T follicular helper cell (primary cell): ENCODE measurements around the gene TLCD2.
"Not testable (repeated sequence)": the region's sequence is repeated elsewhere in the genome, so short reads cannot be mapped to it uniquely, and the experiment has no call there.

Experiments used
- DNase-seq: peaks from one replicate; pipeline ENCODE4 v3.0.0-alpha.2; 2020; ENCODE audit warnings: low read depth

Gene TLCD2

DNA sequence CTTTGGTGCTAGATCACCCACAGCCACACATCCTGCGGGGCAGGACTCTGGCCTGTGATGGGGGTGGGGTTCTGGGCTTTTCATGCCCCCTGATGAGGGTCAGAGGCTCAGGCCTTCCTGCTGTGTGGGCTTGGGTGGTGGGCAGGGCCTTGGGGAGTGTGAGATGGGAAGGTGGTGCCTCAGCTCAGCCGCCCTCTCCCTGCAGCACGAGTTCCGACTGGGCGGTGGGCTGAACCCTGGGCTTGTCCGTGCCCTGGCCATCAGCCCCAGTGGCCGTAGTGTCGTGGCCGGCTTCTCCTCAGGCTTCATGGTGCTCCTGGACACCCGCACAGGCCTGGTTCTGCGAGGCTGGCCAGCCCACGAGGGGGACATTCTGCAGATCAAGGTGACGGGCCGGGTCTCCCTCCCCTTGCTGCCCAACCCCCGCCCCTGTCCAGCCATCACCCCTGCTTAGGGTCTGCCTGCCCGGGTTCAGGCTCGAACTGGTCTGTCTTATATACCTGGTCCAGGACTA is 25.7 kb upstream of the TLCD2 start:
- no peak for DNase-seq

DNA sequence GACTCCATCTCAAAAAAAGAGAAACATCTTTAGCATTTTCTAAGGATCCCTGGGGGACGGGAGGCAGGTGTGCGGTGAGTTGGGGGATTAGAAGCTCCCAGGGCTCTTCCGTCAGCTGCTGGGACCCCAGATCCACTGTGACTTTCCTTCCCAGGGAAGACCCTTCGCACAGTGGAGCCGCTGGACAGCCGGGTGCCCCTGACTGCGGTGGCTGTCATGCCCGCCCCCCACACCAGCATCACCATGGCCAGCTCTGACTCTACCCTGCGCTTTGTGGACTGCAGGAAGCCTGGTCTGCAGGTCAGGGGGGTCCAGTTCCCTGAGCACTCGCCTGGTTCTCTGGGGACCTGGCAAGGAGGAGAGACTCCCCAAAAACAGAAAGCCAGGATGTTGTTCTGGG is 25.2 kb upstream of the TLCD2 start:
- no peak for DNase-seq

DNA sequence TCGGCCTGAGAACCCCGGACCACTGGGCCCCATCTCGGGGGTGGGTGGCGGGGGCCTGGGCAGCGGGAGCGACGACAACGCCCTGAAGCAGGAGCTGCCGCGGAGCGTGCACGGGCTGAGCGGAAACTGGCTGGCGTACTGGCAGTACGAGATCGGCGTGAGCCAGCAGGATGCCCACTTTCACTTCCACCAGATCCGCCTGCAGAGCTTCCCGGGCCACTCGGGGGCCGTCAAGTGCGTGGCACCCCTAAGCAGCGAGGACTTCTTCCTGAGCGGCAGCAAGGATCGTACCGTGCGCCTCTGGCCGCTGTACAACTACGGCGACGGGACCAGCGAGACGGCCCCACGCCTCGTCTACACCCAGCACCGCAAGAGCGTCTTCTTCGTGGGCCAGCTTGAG is 23.6 kb upstream of the TLCD2 start:
- no peak for DNase-seq

DNA sequence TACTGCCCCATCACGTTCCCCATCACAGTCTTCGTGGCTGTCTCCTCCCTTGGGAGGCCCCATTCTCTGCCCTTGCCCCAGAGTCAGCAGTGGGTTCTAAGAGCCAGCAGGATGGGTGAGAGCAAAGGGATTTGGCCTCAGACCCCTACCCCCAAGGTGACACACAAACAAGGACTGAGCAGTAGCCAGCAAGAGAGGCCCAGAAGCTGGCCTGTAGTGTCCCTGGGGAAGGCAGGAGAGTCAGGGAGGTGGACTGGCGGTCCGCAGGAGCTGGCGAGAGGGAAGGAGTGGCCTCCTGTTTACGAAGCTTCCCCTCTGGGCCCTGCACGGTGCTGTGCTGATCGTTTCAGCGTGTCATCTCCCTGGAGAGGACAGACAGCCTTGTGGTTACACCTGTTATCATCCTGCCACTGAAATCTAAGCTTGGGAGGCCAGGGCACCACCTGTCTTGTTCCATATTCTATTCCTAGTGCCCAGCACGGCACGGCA is 22.7 kb upstream of the TLCD2 start:
- no peak for DNase-seq

DNA sequence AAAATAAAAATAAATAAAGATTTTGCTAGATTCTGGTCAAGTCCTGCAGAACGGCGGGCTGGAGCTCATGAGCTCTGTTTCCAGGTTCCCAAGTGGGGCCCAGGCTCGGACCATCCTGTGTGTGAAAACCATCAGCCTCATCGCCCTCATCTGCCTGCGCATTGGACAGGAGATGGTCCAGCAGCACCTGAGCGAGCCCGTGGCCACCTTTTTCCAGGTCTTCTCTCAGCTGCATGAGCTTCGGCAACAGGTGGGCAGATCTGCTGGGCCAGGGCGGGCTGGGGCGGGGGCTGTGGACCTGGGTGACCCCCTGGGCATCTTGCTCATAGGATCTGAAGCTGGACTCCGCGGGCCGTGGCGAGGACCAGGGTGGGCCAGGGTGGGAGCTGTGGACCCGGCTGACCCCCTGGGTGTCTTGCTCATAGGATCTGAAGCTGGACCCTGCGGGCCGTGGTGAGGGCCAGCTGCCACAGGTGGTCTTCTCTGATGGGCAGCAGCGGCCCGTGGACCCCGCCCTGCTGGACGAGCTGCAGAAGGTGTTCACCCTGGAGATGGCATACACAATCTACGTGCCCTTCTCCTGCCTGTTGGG is 22.2 kb upstream of the TLCD2 start:
- DNase-seq, result no peak

DNA sequence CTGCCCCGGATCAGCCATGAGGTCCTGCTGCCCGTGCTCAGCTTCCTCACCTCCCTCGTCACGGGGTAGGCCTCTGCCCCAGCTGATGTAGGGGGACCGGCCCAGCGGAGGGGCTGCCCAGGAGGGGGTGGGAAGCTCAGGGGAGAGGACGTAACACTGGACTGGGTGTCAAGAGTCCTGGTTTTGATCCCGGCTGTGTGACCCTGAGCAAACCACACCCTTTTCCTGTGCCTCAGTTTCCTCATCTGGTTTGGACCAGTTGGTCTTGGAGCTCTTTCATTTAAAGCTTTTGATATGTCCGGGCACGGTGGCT is 21.0 kb upstream of the TLCD2 start:
- no peak for DNase-seq

DNA sequence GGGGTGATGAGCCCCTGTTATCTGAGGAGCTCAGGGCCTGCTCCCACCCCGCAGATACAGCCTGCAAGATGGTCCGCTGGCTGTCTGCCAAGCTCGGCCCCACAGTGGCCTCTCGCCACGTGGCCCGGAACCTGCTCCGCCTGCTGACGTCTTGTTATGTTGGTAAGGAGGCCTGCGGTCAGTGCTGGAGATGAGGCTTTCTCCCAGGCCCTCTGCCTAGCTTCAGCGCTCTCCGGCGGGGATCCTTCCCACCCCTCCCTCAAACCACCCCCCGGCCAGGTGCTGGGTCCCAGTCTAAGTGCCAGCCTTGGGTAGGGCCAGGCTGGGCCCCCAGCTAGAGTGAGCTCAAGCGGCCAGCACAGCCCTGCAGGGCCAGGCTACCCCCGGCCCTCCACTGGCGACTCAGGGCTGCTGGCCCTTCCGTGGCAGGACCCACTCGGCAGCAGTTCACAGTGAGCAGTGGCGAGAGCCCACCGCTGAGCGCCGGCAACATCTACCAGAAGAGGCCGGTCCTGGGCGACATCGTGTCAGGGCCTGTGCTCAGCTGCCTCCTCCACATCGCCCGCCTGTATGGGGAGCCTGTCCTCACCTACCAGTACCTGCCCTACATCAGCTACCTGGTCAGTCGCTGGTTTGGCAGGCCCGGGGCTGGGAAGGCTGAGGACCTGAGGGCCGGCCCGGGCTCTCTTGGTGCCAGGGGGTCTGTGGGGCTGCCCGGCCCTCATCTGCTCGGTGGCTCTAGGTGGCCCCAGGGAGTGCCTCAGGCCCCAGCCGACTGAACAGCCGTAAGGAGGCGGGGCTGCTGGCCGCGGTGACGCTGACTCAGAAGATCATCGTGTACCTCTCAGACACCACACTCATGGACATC is 20.4 kb upstream of the TLCD2 start:
- no peak for DNase-seq

DNA sequence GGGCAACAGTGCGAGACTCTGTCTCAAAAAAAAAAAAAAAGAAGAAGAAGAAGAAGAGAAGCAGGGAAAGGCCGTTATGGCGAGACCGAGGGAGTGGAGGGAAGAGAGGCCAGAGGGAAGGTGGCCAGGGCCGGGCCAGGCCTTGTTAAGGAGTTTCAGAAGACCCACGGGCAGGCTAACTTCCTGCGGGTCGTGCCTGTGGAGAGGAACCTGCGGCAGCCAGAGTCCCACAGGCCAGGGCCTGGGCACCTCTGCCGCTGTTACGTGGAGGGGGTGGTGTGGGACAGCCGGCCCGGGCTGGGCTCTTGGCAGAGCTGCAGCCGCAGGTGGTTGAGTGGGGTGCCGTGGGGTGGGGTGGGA is 19.8 kb upstream of the TLCD2 start:
- DNase-seq, result no peak

DNA sequence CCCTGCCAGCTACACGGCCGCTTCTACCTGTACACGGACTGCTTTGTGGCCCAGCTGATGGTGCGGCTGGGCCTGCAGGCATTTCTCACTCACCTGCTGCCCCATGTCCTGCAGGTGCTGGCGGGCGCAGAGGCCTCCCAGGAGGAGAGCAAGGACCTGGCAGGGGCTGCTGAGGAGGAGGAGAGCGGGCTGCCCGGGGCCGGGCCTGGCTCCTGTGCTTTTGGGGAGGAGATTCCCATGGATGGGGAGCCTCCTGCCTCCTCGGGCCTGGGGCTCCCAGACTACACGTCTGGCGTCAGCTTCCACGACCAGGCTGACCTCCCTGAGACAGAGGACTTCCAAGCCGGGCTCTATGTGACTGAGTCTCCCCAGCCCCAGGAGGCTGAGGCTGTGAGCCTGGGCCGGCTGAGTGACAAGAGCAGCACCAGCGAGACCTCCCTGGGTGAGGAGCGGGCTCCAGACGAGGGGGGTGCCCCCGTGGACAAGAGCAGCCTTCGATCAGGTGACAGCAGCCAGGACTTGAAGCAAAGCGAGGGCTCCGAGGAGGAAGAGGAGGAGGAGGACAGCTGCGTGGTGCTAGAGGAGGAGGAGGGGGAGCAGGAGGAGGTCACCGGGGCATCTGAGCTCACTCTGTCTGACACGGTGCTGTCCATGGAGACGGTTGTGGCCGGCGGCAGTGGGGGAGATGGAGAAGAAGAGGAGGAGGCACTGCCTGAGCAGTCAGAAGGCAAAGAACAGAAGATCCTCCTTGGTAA is 17.9 kb upstream of the TLCD2 start:
- DNase-seq, result no peak

DNA sequence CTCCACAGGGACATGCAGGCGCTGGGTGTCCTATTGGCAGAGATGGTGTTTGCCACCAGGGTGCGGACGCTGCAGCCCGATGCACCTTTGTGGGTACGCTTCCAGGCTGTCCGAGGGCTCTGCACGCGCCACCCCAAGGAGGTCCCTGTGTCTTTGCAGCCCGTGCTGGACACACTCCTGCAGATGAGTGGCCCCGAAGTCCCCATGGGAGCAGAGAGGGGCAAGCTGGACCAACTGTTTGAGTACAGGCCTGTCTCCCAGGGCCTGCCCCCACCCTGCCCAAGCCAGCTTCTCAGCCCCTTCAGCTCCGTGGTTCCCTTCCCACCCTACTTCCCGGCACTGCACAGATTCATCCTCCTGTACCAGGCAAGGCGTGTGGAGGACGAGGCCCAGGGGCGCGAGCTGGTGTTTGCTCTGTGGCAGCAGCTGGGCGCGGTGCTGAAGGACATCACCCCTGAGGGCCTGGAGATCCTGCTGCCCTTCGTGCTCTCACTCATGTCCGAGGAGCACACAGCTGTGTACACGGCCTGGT is 17.1 kb upstream of the TLCD2 start:
- no peak for DNase-seq

DNA sequence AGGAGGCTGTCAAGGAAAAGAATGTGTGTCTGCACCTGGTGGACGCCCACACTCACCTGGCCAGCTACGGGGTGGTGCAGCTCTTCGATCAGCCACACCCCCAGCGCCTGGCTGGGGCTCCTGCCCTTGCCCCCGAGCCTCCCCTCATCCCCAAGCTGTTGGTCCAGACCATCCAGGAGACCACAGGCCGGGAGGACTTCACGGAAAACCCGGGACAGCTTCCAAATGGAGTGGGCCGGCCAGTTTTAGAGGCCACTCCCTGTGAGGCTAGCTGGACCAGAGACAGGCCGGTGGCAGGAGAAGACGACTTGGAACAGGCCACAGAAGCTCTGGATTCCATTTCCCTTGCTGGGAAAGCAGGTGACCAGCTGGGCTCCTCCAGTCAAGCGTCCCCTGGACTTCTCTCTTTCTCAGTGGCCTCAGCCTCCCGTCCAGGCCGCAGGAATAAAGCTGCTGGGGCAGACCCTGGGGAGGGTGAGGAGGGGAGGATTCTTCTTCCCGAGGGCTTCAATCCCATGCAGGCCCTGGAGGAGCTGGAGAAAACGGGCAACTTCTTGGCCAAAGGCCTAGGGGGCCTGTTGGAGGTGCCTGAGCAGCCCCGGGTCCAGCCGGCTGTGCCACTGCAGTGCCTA is 16.6 kb upstream of the TLCD2 start:
- DNase-seq, result no peak

DNA sequence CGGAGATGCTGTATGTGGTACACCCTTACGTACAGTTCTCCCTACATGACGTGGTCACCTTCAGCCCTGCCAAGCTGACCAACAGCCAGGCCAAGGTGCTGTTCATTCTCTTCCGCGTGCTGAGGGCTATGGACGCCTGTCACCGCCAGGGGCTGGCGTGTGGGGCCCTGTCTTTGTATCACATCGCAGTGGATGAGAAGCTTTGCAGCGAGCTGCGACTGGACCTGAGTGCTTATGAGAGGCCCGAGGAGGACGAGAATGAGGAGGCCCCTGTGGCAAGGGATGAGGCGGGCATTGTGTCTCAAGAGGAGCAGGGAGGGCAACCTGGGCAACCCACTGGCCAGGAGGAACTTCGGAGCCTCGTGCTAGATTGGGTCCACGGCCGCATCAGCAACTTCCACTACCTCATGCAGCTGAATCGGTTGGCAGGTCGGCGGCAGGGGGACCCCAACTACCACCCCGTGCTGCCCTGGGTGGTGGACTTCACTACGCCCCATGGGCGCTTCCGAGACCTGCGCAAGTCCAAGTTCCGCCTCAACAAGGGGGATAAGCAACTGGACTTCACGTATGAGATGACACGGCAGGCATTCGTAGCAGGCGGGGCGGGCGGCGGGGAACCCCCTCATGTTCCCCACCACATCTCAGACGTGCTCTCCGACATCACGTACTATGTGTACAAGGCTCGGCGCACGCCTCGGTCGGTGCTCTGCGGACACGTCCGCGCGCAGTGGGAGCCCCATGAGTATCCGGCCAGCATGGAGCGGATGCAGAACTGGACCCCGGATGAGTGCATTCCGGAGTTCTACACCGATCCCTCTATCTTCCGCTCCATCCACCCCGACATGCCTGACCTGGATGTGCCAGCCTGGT is 15.7 kb upstream of the TLCD2 start:
- DNase-seq, result no peak

DNA sequence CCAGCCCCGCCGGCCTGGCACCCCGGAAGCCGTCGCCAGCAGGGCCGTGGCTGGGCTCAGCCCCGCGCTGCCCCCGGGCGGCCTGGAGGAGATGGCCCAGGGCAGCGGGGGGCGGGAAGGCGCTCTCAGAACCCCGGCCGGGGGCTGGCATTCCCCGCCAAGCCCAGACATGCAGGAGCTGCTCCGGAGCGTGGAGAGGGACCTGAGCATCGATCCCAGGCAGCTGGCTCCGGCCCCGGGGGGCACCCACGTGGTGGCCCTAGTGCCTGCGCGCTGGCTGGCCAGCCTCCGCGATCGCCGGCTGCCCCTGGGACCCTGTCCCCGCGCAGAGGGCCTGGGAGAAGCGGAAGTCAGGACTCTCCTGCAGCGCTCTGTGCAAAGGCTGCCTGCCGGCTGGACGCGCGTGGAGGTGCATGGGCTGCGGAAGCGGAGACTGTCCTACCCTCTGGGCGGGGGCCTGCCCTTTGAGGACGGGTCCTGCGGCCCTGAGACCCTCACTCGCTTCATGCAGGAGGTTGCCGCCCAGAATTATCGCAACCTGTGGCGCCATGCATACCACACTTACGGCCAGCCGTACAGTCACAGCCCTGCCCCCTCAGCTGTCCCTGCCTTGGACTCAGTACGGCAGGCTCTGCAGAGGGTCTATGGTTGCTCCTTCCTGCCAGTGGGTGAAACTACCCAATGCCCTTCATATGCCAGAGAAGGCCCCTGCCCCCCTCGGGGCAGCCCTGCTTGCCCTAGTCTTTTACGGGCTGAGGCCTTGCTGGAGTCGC is 14.9 kb upstream of the TLCD2 start:
- DNase-seq, result no peak

DNA sequence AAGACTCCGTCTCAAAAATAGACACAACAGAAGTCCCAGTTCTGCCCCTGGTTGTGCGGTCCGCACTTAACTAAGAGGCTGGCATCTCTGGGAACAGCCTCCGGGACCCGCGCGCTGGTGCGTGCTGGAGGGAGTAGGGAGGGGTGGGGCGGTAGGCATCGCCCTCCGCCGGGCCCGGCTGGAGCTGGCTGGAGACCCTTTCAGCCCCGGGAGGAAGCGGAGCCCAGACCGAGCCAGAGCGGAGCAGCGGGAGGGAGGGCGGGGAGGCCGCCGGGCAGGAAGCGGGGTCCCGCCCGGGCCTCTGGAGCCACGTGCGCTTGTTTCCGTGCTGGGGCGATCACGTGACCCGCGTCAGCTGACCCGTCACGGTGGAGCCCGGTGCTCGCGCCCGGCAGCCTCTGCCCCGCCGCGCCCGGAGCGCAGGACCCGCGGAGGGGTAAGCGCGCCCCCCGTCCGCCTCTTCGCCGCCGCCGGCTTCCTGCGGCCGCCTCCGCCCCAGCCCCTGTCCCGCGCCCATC is 14.2 kb upstream of the TLCD2 start, which contains the start of gene WDR81:
Gene WDR81, plus strand, starts transcription at position 354 of the 518 bp plus-strand sequence. CDS start 256 bp downstream, outside the sequence.
- DNase-seq, result peak; percentile 80

DNA sequence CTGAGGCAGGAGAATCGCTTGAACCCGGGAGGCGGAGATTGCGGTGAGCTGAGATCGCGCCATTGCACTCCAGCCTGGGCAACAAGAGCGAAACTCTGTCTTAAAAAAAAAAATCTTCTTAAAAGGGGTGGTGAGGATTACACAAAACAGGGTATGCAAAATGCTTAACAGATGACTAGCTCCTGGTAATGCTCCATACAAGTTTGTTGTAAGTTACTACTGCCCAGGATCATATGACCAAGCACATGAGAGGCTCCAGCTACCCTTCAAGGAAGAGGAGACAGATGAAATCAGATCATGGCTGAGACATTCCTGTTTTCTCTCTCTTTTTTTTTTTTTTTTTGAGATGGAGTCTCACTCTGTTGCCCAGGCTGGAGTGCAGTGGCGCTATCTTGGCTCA is 11.8 kb upstream of the TLCD2 start:
- not testable (repeated sequence) for DNase-seq

DNA sequence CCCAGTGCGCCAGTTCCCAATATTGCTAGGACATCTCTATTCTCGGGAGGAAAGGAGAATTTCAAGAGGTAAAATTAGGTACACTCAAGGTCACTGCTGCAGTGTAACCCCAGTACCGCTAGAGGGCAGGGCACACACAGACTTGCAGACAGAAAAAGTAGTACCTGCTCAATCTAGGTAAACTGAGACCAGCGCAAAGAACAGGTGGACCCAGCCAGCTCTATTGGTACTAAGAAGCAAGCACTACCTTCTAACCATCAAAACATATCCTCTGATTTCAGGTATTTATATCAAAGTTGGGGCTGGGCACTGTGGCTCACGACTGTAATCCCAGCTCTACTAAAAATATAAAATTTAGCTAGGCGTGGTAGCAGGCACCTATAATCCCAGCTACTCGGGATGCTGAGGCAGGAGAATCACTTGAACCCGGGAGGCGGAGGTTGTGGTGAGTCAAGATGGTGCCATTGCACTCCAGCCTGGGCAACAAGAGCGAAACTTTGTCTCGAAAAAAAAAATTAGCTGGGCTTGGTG is 10.7 kb upstream of the TLCD2 start:
- DNase-seq, result peak; percentile 55

DNA sequence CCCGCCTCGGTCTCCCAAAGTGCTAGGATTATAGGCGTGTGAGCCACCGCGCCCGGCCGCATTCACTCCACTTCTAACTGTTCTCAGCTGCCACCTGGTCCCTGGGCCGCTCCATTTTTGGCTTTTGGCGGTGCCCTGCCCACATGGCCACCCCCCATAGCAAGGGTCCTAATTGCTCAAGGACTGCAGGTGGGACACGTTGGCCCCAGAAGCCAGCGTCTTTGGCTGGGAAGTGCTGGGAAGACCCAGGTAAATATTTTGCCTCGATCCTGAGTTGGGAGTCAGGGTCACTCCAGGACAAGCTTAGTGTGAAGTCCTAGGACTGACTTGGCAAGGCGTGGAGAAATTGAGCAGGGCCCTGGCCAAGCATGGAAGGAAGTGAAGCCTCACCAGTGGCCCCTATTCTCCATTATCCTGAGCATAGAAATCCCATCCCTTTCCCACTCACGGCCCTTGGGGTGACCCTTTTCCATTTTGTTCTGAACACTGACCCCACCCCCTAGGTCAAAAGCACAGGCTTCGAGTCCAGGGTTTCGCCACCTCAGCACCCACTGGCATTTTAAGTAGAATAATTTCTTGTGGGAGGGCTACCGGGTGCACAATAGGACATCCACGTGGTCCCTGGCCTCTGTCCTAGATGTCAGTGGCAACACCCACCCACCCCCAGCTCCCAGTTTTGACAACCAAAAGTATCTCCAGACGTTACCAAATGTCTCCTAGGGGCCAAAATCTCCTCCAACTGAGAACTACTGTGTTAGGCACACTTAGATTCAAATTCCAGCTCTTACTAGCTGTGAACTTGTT is 8.4 kb upstream of the TLCD2 start:
- DNase-seq, result no peak

DNA sequence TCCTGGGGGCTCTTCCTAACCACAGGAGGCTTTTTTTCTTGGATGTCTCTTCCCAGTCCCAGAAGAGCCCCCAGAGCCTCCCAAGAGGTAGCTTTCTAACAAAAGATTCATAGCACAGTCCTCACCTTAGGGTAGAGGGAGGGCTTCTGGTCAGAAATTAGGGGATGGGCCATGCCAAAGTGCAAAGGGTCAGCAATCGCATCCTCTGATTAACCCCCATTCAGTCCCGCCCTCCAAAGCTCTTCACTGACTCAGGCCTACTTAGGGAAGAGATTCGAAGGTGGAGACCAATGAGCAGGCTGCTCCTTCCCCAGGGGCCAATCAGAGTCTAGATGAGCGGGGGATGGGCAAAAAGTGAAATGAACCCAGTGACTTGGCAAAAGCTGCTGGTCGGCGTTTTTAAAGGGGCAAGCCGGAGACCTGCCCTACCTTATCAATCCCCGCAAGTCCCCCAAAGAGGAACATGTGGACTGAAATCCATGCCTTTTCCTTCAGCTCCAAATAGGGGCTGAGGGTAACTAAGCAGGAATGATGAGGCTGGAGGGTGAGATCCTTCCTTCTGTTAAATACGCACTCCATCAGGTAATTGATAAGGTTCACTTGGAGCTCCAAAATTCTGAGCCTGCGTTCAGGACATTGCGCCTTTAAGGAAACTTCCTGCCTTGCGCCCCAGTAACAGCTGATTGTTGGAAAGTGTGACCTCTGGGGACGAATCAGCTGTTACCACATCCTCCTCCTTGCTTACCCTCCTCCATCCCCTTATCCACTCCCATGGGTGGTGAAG is 6.9 kb upstream of the TLCD2 start:
- peak; percentile 73 for DNase-seq
